GM12878 (cell line): ENCODE measurements around the gene TRUB1. TPM values are rescaled to one million over a fixed set of nuclear protein-coding genes. Genes with fewer than 3 reads are reported as not detected.

Experiments
- ATAC-seq: fragments of 200-7000 bp; cut with Tn5 transposase; 3 replicates; pipeline ENCODE4 v1.9.1; 2020; ENCODE audit warnings: mild to moderate bottlenecking, moderate library complexity
- BruUV-seq: library from RNA; stranded (reverse); fragments of 400-500 nt; replicated peaks from 2 replicates; lab custom pipeline; 2021; lab: Mats Ljungman, UMichigan
- CTCF ChIA-PET: fragments of 300-600 bp; sonication (Branson Sonifier 250); formaldehyde crosslinking; extraction: SDS; loops from one replicate; lab custom pipeline; 2021; ENCODE audit warnings: inconsistent platforms; lab: Yijun Ruan, JAX
- POLR2A ChIA-PET: fragments of 350-600 bp; formaldehyde crosslinking; extraction: SDS; loops from one replicate; lab custom pipeline; 2021; ENCODE audit warnings: inconsistent platforms; lab: Charles Lee
- RAD21 ChIA-PET: fragments of 300-600 bp; sonication (Branson Sonifier 250); formaldehyde crosslinking; loops from one replicate; lab custom pipeline; 2023; ENCODE audit warnings: antibody characterized with exemption; ENCODE audit not compliant: unreplicated experiment; lab: Charles Lee
- SMC1A ChIA-PET: fragments of 300-600 bp; sonication (Branson Sonifier 250); formaldehyde crosslinking; loops from one replicate; lab custom pipeline; 2023; ENCODE audit not compliant: unreplicated experiment, uncharacterized antibody; lab: Charles Lee
- DNase-seq: peaks from one replicate; pipeline ENCODE4 v3.0.0-alpha.2; 2011; ENCODE audit warnings: low read depth, low spot score
- FAIRE-seq: peaks from 3 replicates; lab custom pipeline; 2011; peaks lifted over from hg19 to GRCh38; lab: Jason Lieb, UNC
- H2AFZ ChIP-seq: 2 replicates; pipeline ENCODE4 v1.6.0; 2011; ENCODE audit warnings: low read depth, low read length, control low read depth; ENCODE audit not compliant: control insufficient read depth
- H3K27ac ChIP-seq: 2 replicates; pipeline ENCODE4 v1.5.1; 2011; ENCODE audit warnings: control low read depth; ENCODE audit not compliant: control insufficient read depth, insufficient read depth
- H3K27me3 ChIP-seq, 2 experiments: replicated peaks in 1 of 2; 2 replicates each; pipeline versions ENCODE4 v1.6.0 to v1.6.1; 2011; ENCODE audit warnings: low read length in 1 of 2; ENCODE audit not compliant: control insufficient read depth in 2 of 2, insufficient read depth in 2 of 2
- H3K36me3 ChIP-seq, 2 experiments: 2 replicates each; pipeline ENCODE4 v1.5.1; 2011; ENCODE audit warnings: low read length in 1 of 2; ENCODE audit not compliant: control insufficient read depth in 2 of 2, insufficient read depth in 2 of 2
- H3K4me1 ChIP-seq: 2 replicates; pipeline ENCODE4 v1.6.1; 2011; ENCODE audit warnings: mild to moderate bottlenecking, low read length, moderate library complexity, mixed read lengths; ENCODE audit not compliant: control insufficient read depth, insufficient read depth
- H3K4me2 ChIP-seq: 2 replicates; pipeline ENCODE4 v1.6.0; 2011; ENCODE audit warnings: control low read depth; ENCODE audit not compliant: control insufficient read depth, insufficient read depth
- H3K4me3 ChIP-seq: fragments of 200-600 bp; sonication (generic); 2 replicates; pipeline ENCODE4 v1.5.1; 2016
- H3K79me2 ChIP-seq: 2 replicates; pipeline ENCODE4 v1.6.0; 2011; ENCODE audit warnings: low read length; ENCODE audit not compliant: control insufficient read depth, insufficient read depth
- H3K9ac ChIP-seq: 2 replicates; pipeline ENCODE4 v1.8.0; 2011; ENCODE audit warnings: low read length, control low read depth, mixed read lengths; ENCODE audit not compliant: control insufficient read depth, insufficient read depth
- H3K9me3 ChIP-seq: replicated peaks from 3 replicates; pipeline ENCODE4 v1.5.1; 2011; ENCODE audit warnings: mild to moderate bottlenecking, low read length; ENCODE audit not compliant: control insufficient read depth, insufficient read depth
- H4K20me1 ChIP-seq: 2 replicates; pipeline ENCODE4 v1.6.0; 2011; ENCODE audit not compliant: control insufficient read depth, insufficient read depth
- BCL11A ChIP-seq: IDR thresholded peaks from 2 replicates; pipeline ENCODE4 v1.6.1; 2011; ENCODE audit warnings: low read depth, low read length
- CBX5 ChIP-seq: sonication (generic); IDR thresholded peaks from 2 replicates; pipeline ENCODE4 v1.6.1; 2016; ENCODE audit warnings: low read depth, moderate library complexity, mild to moderate bottlenecking, inconsistent platforms
- CEBPZ ChIP-seq: fragments of 150-350 bp; IDR thresholded peaks from 2 replicates; pipeline ENCODE4 v1.6.1; 2016; ENCODE audit warnings: low read depth, low read length
- ELK1 ChIP-seq: IDR thresholded peaks from 2 replicates; pipeline ENCODE4 v1.6.1; 2012; ENCODE audit warnings: low read depth, low read length, improper control_type of control experiment
- EP300 ChIP-seq, 2 experiments: fragments of 150-350 bp in 1 of 2; IDR thresholded peaks; 2 replicates each; pipeline ENCODE4 v1.6.1; 2011 to 2012; ENCODE audit warnings: low read depth in 2 of 2, low read length in 2 of 2, borderline replicate concordance in 1 of 2, improper control_type of control experiment in 1 of 2, inconsistent platforms in 1 of 2; ENCODE audit not compliant: control insufficient read depth in 1 of 2
- FOS ChIP-seq: IDR thresholded peaks from 3 replicates; pipeline ENCODE4 v1.6.1; 2011; ENCODE audit warnings: borderline replicate concordance; ENCODE audit not compliant: insufficient read length; ENCODE audit errors: extremely low read depth
- FOXM1 ChIP-seq: IDR thresholded peaks from 2 replicates; pipeline ENCODE4 v1.6.1; 2012; ENCODE audit warnings: low read depth, mild to moderate bottlenecking, inconsistent platforms, low read length, moderate library complexity
- IKZF2 ChIP-seq, 2 experiments: fragments of 450-650 bp; IDR thresholded peaks; 2 replicates each; pipeline ENCODE4 v1.6.1; 2017; ENCODE audit warnings: mild to moderate bottlenecking in 2 of 2, moderate library complexity in 2 of 2
- MAX ChIP-seq: IDR thresholded peaks from 2 replicates; pipeline ENCODE4 v1.6.1; 2012; ENCODE audit warnings: low read depth, low read length, improper control_type of control experiment
- NR2C2 ChIP-seq: IDR thresholded peaks from 2 replicates; pipeline ENCODE4 v1.6.1; 2011; ENCODE audit warnings: borderline replicate concordance, low read depth; ENCODE audit not compliant: control insufficient read depth, insufficient read length
- PAX5 ChIP-seq: IDR thresholded peaks from 2 replicates; pipeline ENCODE4 v1.6.1; 2011; ENCODE audit warnings: low read depth, low read length, borderline replicate concordance
- SMC3 ChIP-seq: IDR thresholded peaks from 2 replicates; pipeline ENCODE4 v1.6.1; 2011; ENCODE audit warnings: low read length, improper control_type of control experiment, borderline replicate concordance
- USF1 ChIP-seq: IDR thresholded peaks from 2 replicates; pipeline ENCODE4 v1.6.1; 2011; ENCODE audit warnings: borderline replicate concordance, low read depth, mild to moderate bottlenecking, moderate library complexity, mixed read lengths, low read length; ENCODE audit not compliant: insufficient read depth; ENCODE audit errors: extremely low read length
- ZNF217 ChIP-seq: fragments of 450-650 bp; IDR thresholded peaks from 2 replicates; pipeline ENCODE4 v1.6.1; 2017; ENCODE audit warnings: antibody characterized with exemption, mild to moderate bottlenecking
- ZZZ3 ChIP-seq: IDR thresholded peaks from 2 replicates; pipeline ENCODE4 v1.6.1; 2011; ENCODE audit warnings: low read depth; ENCODE audit not compliant: control insufficient read depth, insufficient read length
- WGBS: methylation state at CpG from one replicate; pipeline ENCODE4 v1.1.6; 2016; ENCODE audit warnings: low lambda C conversion rate; ENCODE audit not compliant: insufficient replicate concordance, insufficient coverage; ENCODE audit errors: missing lambda C conversion rate; 5-methylcytosine and 5-hydroxymethylcytosine counted together
- in situ Hi-C: fragments of 300-500 bp; cut with MboI; formaldehyde crosslinking; loops from 9 replicates; pipeline ENCODE4 v1.14.3; 2018; ENCODE audit warnings: mixed read lengths
- intact Hi-C: fragments of 100-400 bp; cut with micrococcal nuclease; formaldehyde crosslinking; loops from one replicate; pipeline ENCODE4 v1.14.2; 2022; ENCODE audit not compliant: unreplicated experiment
- polyA plus RNA-seq, 11 experiments: library from polyadenylated mRNA; depleted of rRNA in 4 of 11; unstranded in 6 of 11; stranded (reverse) in 5 of 11; fragments of >200 nt; fragmentation: Nextera tagmentation in 4 of 11; fragmentation: Illumina TruSeq in 1 of 11; extraction: Ambion mirVana in 4 of 11; extraction: Trizol in 1 of 11; gene quantifications; 1 replicate in 1 of 11; 2 replicates in 10 of 11; pipeline versions ENCODE4 v1.2.1 to v1.2.3, GENCODE V29; 2011 to 2016; ENCODE audit warnings: inconsistent platforms in 2 of 11, missing spikeins in 2 of 11, low read depth in 1 of 11
- total RNA-seq, 4 experiments: library from RNA; depleted of rRNA in 3 of 4; stranded (reverse); fragments of >200 nt in 3 of 4; fragmentation: Illumina TruSeq in 1 of 4; extraction: Trizol in 1 of 4; gene quantifications; 2 replicates each; pipeline versions ENCODE4 v1.2.1 to v1.2.3, GENCODE V29; 2013 to 2021

TRUB1 gene
- total and polyA plus RNA-seq, 10 of the 15 experiments (the other 5 are each of a cell fraction or from before 2014, with no cell fraction given), result 8.1 to 24.0 (median 15.9) TPM

- Histone ChIP-seq H3K36me3 (no peaks in the 10 kb centered on the region), H2AFZ (no peak overlapping the region), H4K20me1 (no peaks in the 10 kb centered on the region), H3K4me1 (peaks cover 1% of the 10 kb centered on the region), H3K79me2 (no peaks in the 10 kb centered on the region), H3K27me3 (no peaks in the 10 kb centered on the region), H3K4me3 (no peak overlapping the region), H3K4me2 (no peak overlapping the region), H3K9me3 (no peaks in the 10 kb centered on the region), H3K27ac (no peak overlapping the region), H3K9ac (no peak overlapping the region)
- ChIA-PET SMC1A (interaction anchor here (1.1 kb wide), 1 partner anchor 142 kb away, joined by 3 read pairs; no protein-coding TSS in a partner anchor), POLR2A (interaction anchor here (1.5 to 1.7 kb wide), 2 partner anchors 8 to 23 kb away, joined by 3 read pairs; no protein-coding TSS in a partner anchor), CTCF (interaction anchor here (1.3 kb wide), 1 partner anchor 22 kb away, joined by 3 read pairs; no protein-coding TSS in a partner anchor), RAD21 (no interaction called here)
- FAIRE-seq (no peak), ATAC-seq (no peak), DNase-seq (no peak)
- BruUV-seq, result no TSS peak
- TF ChIP-seq NR2C2 (no peak), EP300 (IDR thresholded peaks at IDR 0.05; ENCODE audit: borderline replicate concordance in 1 of 2, control insufficient read depth in 1 of 2, low read depth in 2 of 2, low read length in 2 of 2) (no peak), ZNF217 (no peak), CEBPZ (no peak), FOXM1 (no peak), FOS (no peak), ZZZ3 (no peak), BCL11A (no peak), SMC3 (no peak), CBX5 (no peak), ELK1 (no peak), PAX5 (no peak), MAX (no peak), USF1 (no peak), IKZF2 (IDR thresholded peaks at IDR 0.05) (no peak)
- in situ Hi-C loops (no loop called here), intact Hi-C loops (no loop called here)
- 100% methylated on average over 4 of the region's 4 CpGs for WGBS
Observed at GRCh38 chr10:114996542-114996941, 58.5 kb downstream of the TRUB1 start.
